Karpas-422 (cell line): ENCODE measurements around the gene KIRREL3. TPM values are rescaled to one million over a fixed set of nuclear protein-coding genes. Genes with fewer than 3 reads are reported as not detected.
A peak's percentile ranks its signal among the peaks of the same experiment; 100 is the strongest.

Experiments
- DNase-seq: peaks from one replicate; pipeline ENCODE4 v3.0.0-alpha.2; 2015
- H2AFZ ChIP-seq: fragments of 200-600 bp; sonication (generic); 2 replicates; pipeline ENCODE4 v1.6.1; 2014; ENCODE audit warnings: antibody characterized with exemption, low read length, mixed read lengths
- H3K27ac ChIP-seq: fragments of 200-600 bp; sonication (generic); 2 replicates; pipeline ENCODE4 v1.5.1; 2014; ENCODE audit warnings: mild to moderate bottlenecking, low read length, moderate library complexity
- H3K27me3 ChIP-seq: fragments of 200-600 bp; sonication (generic); 2 replicates; pipeline ENCODE4 v1.6.1; 2014; ENCODE audit warnings: low read length, mixed read lengths
- H3K36me3 ChIP-seq: fragments of 200-600 bp; sonication (generic); 2 replicates; pipeline ENCODE4 v1.6.1; 2014; ENCODE audit warnings: low read length, mixed read lengths; ENCODE audit not compliant: insufficient read depth
- H3K4me1 ChIP-seq: fragments of 200-600 bp; sonication (generic); 2 replicates; pipeline ENCODE4 v1.6.1; 2014; ENCODE audit warnings: mild to moderate bottlenecking, low read length, mixed read lengths
- H3K4me2 ChIP-seq: fragments of 200-600 bp; sonication (generic); 2 replicates; pipeline ENCODE4 v1.6.1; 2014; ENCODE audit warnings: low read length, low read depth, mild to moderate bottlenecking; ENCODE audit not compliant: poor library complexity, severe bottlenecking
- H3K4me3 ChIP-seq: fragments of 200-600 bp; sonication (generic); 2 replicates; pipeline ENCODE4 v1.5.1; 2014; ENCODE audit warnings: mild to moderate bottlenecking, antibody characterized with exemption, low read length, mixed read lengths
- H3K79me2 ChIP-seq: fragments of 200-600 bp; sonication (generic); 2 replicates; pipeline ENCODE4 v1.6.1; 2014; ENCODE audit warnings: mild to moderate bottlenecking, low read length, mixed read lengths
- H3K9ac ChIP-seq: fragments of 200-600 bp; sonication (generic); 2 replicates; pipeline ENCODE4 v1.6.0; 2014; ENCODE audit warnings: low read length
- H3K9me2 ChIP-seq: fragments of 200-600 bp; sonication (generic), shearing (Covaris generic); replicated peaks from 2 replicates; pipeline ENCODE4 v1.6.0; 2014; ENCODE audit warnings: mild to moderate bottlenecking, low read length, moderate library complexity; ENCODE audit not compliant: insufficient read depth
- H3K9me3 ChIP-seq: fragments of 300-700, 200-600 bp; sonication (generic); 2 replicates; pipeline ENCODE4 v1.6.1; 2014; ENCODE audit warnings: low read length, mixed read lengths
- H4K20me1 ChIP-seq: fragments of 200-600 bp; sonication (generic); 2 replicates; pipeline ENCODE4 v1.6.1; 2014; ENCODE audit warnings: mild to moderate bottlenecking, antibody characterized with exemption, low read length, low read depth; ENCODE audit not compliant: insufficient read depth
- total RNA-seq: library from RNA; depleted of rRNA; stranded (reverse); fragments of >200 nt; shearing (Covaris generic); gene quantifications from 2 replicates; pipeline ENCODE4 v1.2.3, GENCODE V29; 2014; ENCODE audit warnings: low replicate concordance

The KIRREL3 gene
- total RNA-seq, 1 experiment from 2014 or later: not detected

- H4K20me1 ChIP-seq: no peaks in the 10 kb centered on the region
- H3K4me2 ChIP-seq: no peak overlapping the region
- no peaks in the 10 kb centered on the region for H3K79me2 ChIP-seq
- no peak overlapping the region for H3K9ac ChIP-seq
- no peak overlapping the region for H3K27ac ChIP-seq
- H3K4me3 ChIP-seq: no peak overlapping the region
- no peak for DNase-seq
- H2AFZ ChIP-seq: no peak overlapping the region
- H3K9me3 ChIP-seq: no peaks in the 10 kb centered on the region
- H3K36me3 ChIP-seq: no peaks in the 10 kb centered on the region
- H3K4me1 ChIP-seq: no peaks in the 10 kb centered on the region
- H3K27me3 ChIP-seq: no peaks in the 10 kb centered on the region
- no peaks in the 10 kb centered on the region for H3K9me2 ChIP-seq
Observed at GRCh38 chr11:126805870-126806269, 194.7 kb downstream of the KIRREL3 start.

- DNase-seq: no peak
- no peak overlapping the region for H2AFZ ChIP-seq
- no peak overlapping the region for H3K9ac ChIP-seq
- H3K4me1 ChIP-seq: peaks cover 6% of the 10 kb centered on the region; the same call in 1 of the 2 replicates
- no peaks in the 10 kb centered on the region for H3K79me2 ChIP-seq
- no peaks in the 10 kb centered on the region for H4K20me1 ChIP-seq
- H3K4me2 ChIP-seq: no peak overlapping the region
- H3K9me3 ChIP-seq: no peaks in the 10 kb centered on the region
- no peaks in the 10 kb centered on the region for H3K9me2 ChIP-seq
- no peaks in the 10 kb centered on the region for H3K36me3 ChIP-seq
- no peak overlapping the region for H3K27ac ChIP-seq
- H3K27me3 ChIP-seq: no peaks in the 10 kb centered on the region
- H3K4me3 ChIP-seq: no peak overlapping the region
Observed at GRCh38 chr11:126804363-126804762, 196.2 kb downstream of the KIRREL3 start.

- Histone ChIP-seq H4K20me1 (no peaks in the 10 kb centered on the region), H3K4me1 (peaks cover 21% of the 10 kb centered on the region), H3K27me3 (no peaks in the 10 kb centered on the region), H3K36me3 (no peaks in the 10 kb centered on the region), H3K4me3 (no peak overlapping the region), H3K9me2 (no peaks in the 10 kb centered on the region), H3K9me3 (no peaks in the 10 kb centered on the region), H2AFZ (no peak overlapping the region), H3K79me2 (no peaks in the 10 kb centered on the region), H3K9ac (no peak overlapping the region), H3K27ac (no peak overlapping the region), H3K4me2 (no peak overlapping the region)
- DNase-seq: no peak
Observed at GRCh38 chr11:126800009-126800408, 200.6 kb downstream of the KIRREL3 start.

GRCh38 chr11:126797457-126798169 is 203.0 kb downstream of the KIRREL3 start:
- Histone ChIP-seq H3K27me3 (no peaks in the 10 kb centered on the region), H4K20me1 (no peaks in the 10 kb centered on the region), H3K9me2 (no peaks in the 10 kb centered on the region), H3K9ac (no peak overlapping the region), H3K36me3 (no peaks in the 10 kb centered on the region), H3K79me2 (no peaks in the 10 kb centered on the region), H3K9me3 (no peaks in the 10 kb centered on the region), H2AFZ (no peak overlapping the region), H3K27ac (no peak overlapping the region), H3K4me3 (no peak overlapping the region), H3K4me2 (no peak overlapping the region), H3K4me1 (peaks cover 45% of the 10 kb centered on the region)
- no peak for DNase-seq

GRCh38 chr11:126793596-126793995 is 207.0 kb downstream of the KIRREL3 start:
- H3K27me3 ChIP-seq: no peaks in the 10 kb centered on the region
- peaks cover 42% of the 10 kb centered on the region for H3K4me1 ChIP-seq
- H3K9ac ChIP-seq: peak overlapping the region; percentile 49
- peak overlapping the region; percentile 49 for H3K4me3 ChIP-seq
- H3K27ac ChIP-seq: peak overlapping the region; percentile 91
- no peaks in the 10 kb centered on the region for H3K79me2 ChIP-seq
- no peaks in the 10 kb centered on the region for H4K20me1 ChIP-seq
- H2AFZ ChIP-seq: peak overlapping the region; percentile 63; the same call in 1 of the 2 replicates
- peak; percentile 87 for DNase-seq
- H3K9me3 ChIP-seq: no peaks in the 10 kb centered on the region
- H3K36me3 ChIP-seq: no peaks in the 10 kb centered on the region
- H3K9me2 ChIP-seq: no peaks in the 10 kb centered on the region
- H3K4me2 ChIP-seq: peak overlapping the region; percentile 68

- DNase-seq: no peak
- no peaks in the 10 kb centered on the region for H3K9me3 ChIP-seq
- H3K9ac ChIP-seq: no peak overlapping the region
- no peaks in the 10 kb centered on the region for H3K36me3 ChIP-seq
- H3K4me2 ChIP-seq: no peak overlapping the region
- no peaks in the 10 kb centered on the region for H3K79me2 ChIP-seq
- no peak overlapping the region for H2AFZ ChIP-seq
- H3K9me2 ChIP-seq: no peaks in the 10 kb centered on the region
- no peak overlapping the region for H3K4me3 ChIP-seq
- H3K4me1 ChIP-seq: peaks cover 34% of the 10 kb centered on the region
- H3K27me3 ChIP-seq: no peaks in the 10 kb centered on the region
- H4K20me1 ChIP-seq: no peaks in the 10 kb centered on the region
- no peak overlapping the region for H3K27ac ChIP-seq
Observed at GRCh38 chr11:126791991-126792390, 208.6 kb downstream of the KIRREL3 start.

GRCh38 chr11:126791446-126791845 is 209.1 kb downstream of the KIRREL3 start:
- Histone ChIP-seq H3K9me2 (no peaks in the 10 kb centered on the region), H3K79me2 (no peaks in the 10 kb centered on the region), H3K4me3 (no peak overlapping the region), H3K4me1 (peaks cover 35% of the 10 kb centered on the region), H3K9me3 (no peaks in the 10 kb centered on the region), H3K27me3 (no peaks in the 10 kb centered on the region), H3K9ac (no peak overlapping the region), H3K4me2 (no peak overlapping the region), H3K27ac (no peak overlapping the region), H2AFZ (no peak overlapping the region), H3K36me3 (no peaks in the 10 kb centered on the region), H4K20me1 (no peaks in the 10 kb centered on the region)
- DNase-seq: no peak

- no peak for DNase-seq
- Histone ChIP-seq H3K9ac (no peak overlapping the region), H3K9me2 (no peaks in the 10 kb centered on the region), H2AFZ (no peak overlapping the region), H4K20me1 (no peaks in the 10 kb centered on the region), H3K9me3 (no peaks in the 10 kb centered on the region), H3K4me2 (no peak overlapping the region), H3K36me3 (no peaks in the 10 kb centered on the region), H3K27me3 (no peaks in the 10 kb centered on the region), H3K79me2 (no peaks in the 10 kb centered on the region), H3K4me3 (no peak overlapping the region), H3K27ac (no peak overlapping the region), H3K4me1 (peaks cover 35% of the 10 kb centered on the region)
Observed at GRCh38 chr11:126790550-126791081, 210.0 kb downstream of the KIRREL3 start.
